Osteoblast (primary cell): ENCODE data around the gene KLF9. TPM values are rescaled to one million over a fixed set of nuclear protein-coding genes. Genes with fewer than 3 reads are reported as not detected.

Source experiments
- DNase-seq: peaks from one replicate; pipeline ENCODE4 v3.0.0; 2011; ENCODE audit warnings: low spot score, mixed read lengths; ENCODE audit not compliant: insufficient read length; ENCODE audit errors: missing footprints
- H2AFZ ChIP-seq: 2 replicates; pipeline ENCODE4 v1.6.0; 2011; ENCODE audit warnings: mild to moderate bottlenecking, low read length
- H3K27ac ChIP-seq: 2 replicates; pipeline ENCODE4 v1.5.1; 2011; ENCODE audit warnings: mild to moderate bottlenecking, low read depth, low read length, moderate library complexity
- H3K27me3 ChIP-seq: 2 replicates; pipeline ENCODE4 v1.6.0; 2012; ENCODE audit warnings: mild to moderate bottlenecking, control low read depth, inconsistent platforms, low read length, moderate library complexity; ENCODE audit not compliant: insufficient read depth
- H3K36me3 ChIP-seq: 2 replicates; pipeline ENCODE4 v1.5.1; 2011; ENCODE audit warnings: mild to moderate bottlenecking, low read length, control low read depth, moderate library complexity; ENCODE audit not compliant: insufficient read depth
- H3K4me1 ChIP-seq: 2 replicates; pipeline ENCODE4 v1.5.1; 2011; ENCODE audit warnings: mild to moderate bottlenecking, low read length, control low read depth, moderate library complexity; ENCODE audit not compliant: insufficient read depth
- H3K4me2 ChIP-seq: 2 replicates; pipeline ENCODE4 v1.6.0; 2011; ENCODE audit warnings: mild to moderate bottlenecking, low read length; ENCODE audit not compliant: insufficient read depth
- H3K4me3 ChIP-seq: fragments of 200-600 bp; sonication (generic); 3 replicates; pipeline ENCODE4 v1.5.1; 2012; ENCODE audit warnings: mild to moderate bottlenecking, low read length, inconsistent platforms; ENCODE audit not compliant: insufficient read depth
- H3K79me2 ChIP-seq: 2 replicates; pipeline ENCODE4 v1.6.0; 2012; ENCODE audit warnings: mild to moderate bottlenecking, low read length, control low read depth, inconsistent platforms; ENCODE audit not compliant: insufficient read depth
- H3K9me3 ChIP-seq: 2 replicates; pipeline ENCODE4 v1.5.1; 2011; ENCODE audit warnings: low read depth, low read length, control low read depth
- H4K20me1 ChIP-seq: 2 replicates; pipeline ENCODE4 v1.6.0; 2012; ENCODE audit warnings: mild to moderate bottlenecking, low read length, control low read depth; ENCODE audit not compliant: insufficient read depth
- CTCF ChIP-seq: IDR thresholded peaks from 2 replicates; pipeline ENCODE4 v1.5.1; 2011; ENCODE audit warnings: mild to moderate bottlenecking, low read depth, low read length, moderate library complexity; ENCODE audit errors: extremely low read depth
- total RNA-seq: library from RNA; depleted of rRNA; stranded (reverse); fragments of >200 nt; gene quantifications from 2 replicates; pipeline ENCODE4 v1.2.3, GENCODE V29; 2012

The KLF9 gene
- total RNA-seq, 1 donor: 51.8 TPM

- peak; percentile 57 for TF ChIP-seq CTCF
- H2AFZ ChIP-seq: no peak overlapping the region
- no peak overlapping the region for H3K4me3 ChIP-seq
- H3K27me3 ChIP-seq: no peaks in the 10 kb centered on the region
- H3K9me3 ChIP-seq: no peaks in the 10 kb centered on the region
- H3K4me1 ChIP-seq: no peaks in the 10 kb centered on the region
- peaks cover 34% of the 10 kb centered on the region for H3K36me3 ChIP-seq
- no peaks in the 10 kb centered on the region for H3K79me2 ChIP-seq
- H3K27ac ChIP-seq: peak overlapping the region; percentile 19
- no peak overlapping the region for H3K4me2 ChIP-seq
- peak; percentile 23 for DNase-seq
- no peaks in the 10 kb centered on the region for H4K20me1 ChIP-seq
These were observed 61.7 kb downstream of the KLF9 start for GRCh38 chr9:70352802-70353201.

GRCh38 chr9:70352356-70352755 lies 62.1 kb downstream of the KLF9 start:
- no peak overlapping the region for H3K4me3 ChIP-seq
- H2AFZ ChIP-seq: no peak overlapping the region
- TF ChIP-seq CTCF: no peak
- H3K36me3 ChIP-seq: peaks cover 36% of the 10 kb centered on the region
- H3K4me1 ChIP-seq: no peaks in the 10 kb centered on the region
- peak overlapping the region; percentile 19 for H3K27ac ChIP-seq
- no peaks in the 10 kb centered on the region for H4K20me1 ChIP-seq
- peak; percentile 68 for DNase-seq
- no peaks in the 10 kb centered on the region for H3K27me3 ChIP-seq
- no peaks in the 10 kb centered on the region for H3K9me3 ChIP-seq
- no peaks in the 10 kb centered on the region for H3K79me2 ChIP-seq
- no peak overlapping the region for H3K4me2 ChIP-seq

DNA sequence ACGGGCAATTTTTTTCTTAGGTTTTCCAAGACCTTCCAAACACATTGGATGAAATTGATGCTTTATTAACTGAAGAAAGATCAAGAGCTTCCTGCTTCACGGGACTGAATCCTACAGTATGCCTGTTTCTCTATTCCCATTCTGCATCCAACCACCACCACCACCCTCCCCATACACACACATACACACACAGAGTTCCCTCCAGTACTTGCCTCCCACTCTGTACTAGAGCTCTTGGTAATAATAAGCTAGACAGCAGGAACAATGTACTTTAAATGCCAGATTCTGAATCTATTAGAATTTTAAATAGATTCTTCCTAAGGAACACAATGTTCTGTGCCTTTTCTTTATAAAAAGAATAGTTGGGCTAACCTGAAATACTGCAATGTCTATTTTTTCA lies 67.4 kb downstream of the KLF9 start:
- peaks cover 43% of the 10 kb centered on the region for H3K36me3 ChIP-seq
- H3K9me3 ChIP-seq: no peaks in the 10 kb centered on the region
- no peak overlapping the region for H3K27ac ChIP-seq
- H4K20me1 ChIP-seq: no peaks in the 10 kb centered on the region
- no peaks in the 10 kb centered on the region for H3K27me3 ChIP-seq
- H3K4me2 ChIP-seq: no peak overlapping the region
- TF ChIP-seq CTCF: no peak
- H3K4me1 ChIP-seq: no peaks in the 10 kb centered on the region
- no peak overlapping the region for H2AFZ ChIP-seq
- H3K79me2 ChIP-seq: no peaks in the 10 kb centered on the region
- DNase-seq: no peak
- no peak overlapping the region for H3K4me3 ChIP-seq

DNA sequence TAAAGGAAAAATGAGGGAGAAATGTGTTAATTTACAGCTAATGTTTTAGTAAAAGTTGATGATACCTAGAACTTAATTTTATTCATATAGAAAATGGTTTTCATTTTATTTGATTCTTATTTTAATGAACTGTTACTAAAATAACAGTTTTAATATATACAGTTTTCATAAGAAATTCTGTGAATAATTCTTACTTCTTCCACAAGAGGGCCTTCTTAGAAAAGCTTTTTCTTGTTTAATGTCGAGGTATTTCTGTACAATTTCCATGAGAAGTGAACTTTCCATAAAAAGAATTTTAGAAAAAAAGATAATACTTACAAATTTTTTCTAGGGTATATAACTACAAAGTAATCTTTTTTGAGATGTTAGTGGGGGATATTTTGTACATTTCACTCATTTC lies 73.9 kb downstream of the KLF9 start:
- DNase-seq: peak; percentile 58
- no peak overlapping the region for H2AFZ ChIP-seq
- H3K27ac ChIP-seq: peak overlapping the region; percentile 68
- H3K36me3 ChIP-seq: peaks cover 12% of the 10 kb centered on the region
- no peak overlapping the region for H3K4me2 ChIP-seq
- no peaks in the 10 kb centered on the region for H3K79me2 ChIP-seq
- no peaks in the 10 kb centered on the region for H3K27me3 ChIP-seq
- H3K4me1 ChIP-seq: no peaks in the 10 kb centered on the region
- no peaks in the 10 kb centered on the region for H3K9me3 ChIP-seq
- H3K4me3 ChIP-seq: no peak overlapping the region
- H4K20me1 ChIP-seq: no peaks in the 10 kb centered on the region
- peak; percentile 55 for TF ChIP-seq CTCF

Other genes with a start within 250 kb of the KLF9 start
- 25.6 and 28.6 TPM in 2 replicates for gene SMC5, start 155.7 kb downstream of the KLF9 start, total RNA-seq